OCI-LY7 (cell line): Measurements from ENCODE around the gene DBR1. TPM values are rescaled to one million over a fixed set of nuclear protein-coding genes. Genes with fewer than 3 reads are reported as not detected.

Experiments used
- BruUV-seq: library from RNA; stranded (reverse); fragments of 400-500 nt; replicated peaks from 2 replicates; lab custom pipeline; 2021; lab: Mats Ljungman, UMichigan
- CTCF ChIA-PET: fragments of 300-600 bp; sonication (Branson Sonifier 250); formaldehyde crosslinking; loops from one replicate; lab custom pipeline; 2022; ENCODE audit warnings: antibody characterized with exemption; ENCODE audit not compliant: unreplicated experiment; lab: Charles Lee
- POLR2A ChIA-PET: fragments of 300-600 bp; sonication (Branson Sonifier 250); formaldehyde crosslinking; loops from one replicate; lab custom pipeline; 2022; ENCODE audit warnings: antibody characterized with exemption; lab: Charles Lee
- DNase-seq: peaks from one replicate; pipeline ENCODE4 v3.0.0-alpha.2; 2015; ENCODE audit warnings: low spot score
- H2AFZ ChIP-seq: fragments of 200-600 bp; sonication (generic), shearing (Covaris generic); 2 replicates; pipeline ENCODE4 v1.6.1; 2014; ENCODE audit warnings: mild to moderate bottlenecking, antibody characterized with exemption, low read length, moderate library complexity
- H3K27ac ChIP-seq: fragments of 200-600 bp; sonication (generic); 2 replicates; pipeline ENCODE4 v1.5.1; 2014; ENCODE audit warnings: mixed run types, low read depth, mild to moderate bottlenecking, moderate library complexity, low read length, inconsistent platforms; ENCODE audit not compliant: poor library complexity, severe bottlenecking
- H3K36me3 ChIP-seq: fragments of 200-600 bp; sonication (generic); 2 replicates; pipeline ENCODE4 v1.6.1; 2014; ENCODE audit warnings: mild to moderate bottlenecking, antibody characterized with exemption, low read length, moderate library complexity, mixed read lengths; ENCODE audit not compliant: insufficient read depth
- H3K4me1 ChIP-seq: fragments of 200-600 bp; sonication (generic); 2 replicates; pipeline ENCODE4 v1.5.1; 2014; ENCODE audit warnings: mild to moderate bottlenecking, low read length; ENCODE audit not compliant: insufficient read depth, poor library complexity, severe bottlenecking
- H3K4me2 ChIP-seq: fragments of 200-600 bp; sonication (generic); 2 replicates; pipeline ENCODE4 v1.6.1; 2014; ENCODE audit warnings: mild to moderate bottlenecking, low read length
- H3K4me3 ChIP-seq: fragments of 200-600 bp; sonication (generic); 2 replicates; pipeline ENCODE4 v1.5.1; 2014; ENCODE audit warnings: mild to moderate bottlenecking, low read depth, low read length; ENCODE audit not compliant: poor library complexity, severe bottlenecking
- H3K79me2 ChIP-seq: fragments of 200-600 bp; sonication (generic); 2 replicates; pipeline ENCODE4 v1.6.1; 2016; ENCODE audit warnings: low read depth, mild to moderate bottlenecking, low read length, moderate library complexity, mixed read lengths; ENCODE audit not compliant: insufficient read depth
- H3K9me2 ChIP-seq: fragments of 200-600 bp; sonication (generic); 2 replicates; pipeline ENCODE4 v1.6.1; 2016; ENCODE audit warnings: mild to moderate bottlenecking, low read length, mixed read lengths; ENCODE audit not compliant: insufficient read depth
- H3K9me3 ChIP-seq: fragments of 200-600 bp; sonication (generic); 2 replicates; pipeline ENCODE4 v1.6.1; 2014; ENCODE audit warnings: mild to moderate bottlenecking, mixed run types, low read length, mixed read lengths
- H4K20me1 ChIP-seq: fragments of 200-600 bp; sonication (generic); 2 replicates; pipeline ENCODE4 v1.6.1; 2014; ENCODE audit warnings: mild to moderate bottlenecking, antibody characterized with exemption, low read length, moderate library complexity, mixed read lengths; ENCODE audit not compliant: insufficient read depth
- CTCF ChIP-seq: fragments of 200-600 bp; sonication (generic); conservative IDR thresholded peaks from 2 replicates; pipeline ENCODE4 v1.5.1; 2014; ENCODE audit warnings: mild to moderate bottlenecking, antibody characterized with exemption, low read length, moderate library complexity, mixed read lengths
- EZH2phosphoT487 ChIP-seq: fragments of 200-600 bp; sonication (generic); IDR thresholded peaks from 2 replicates; pipeline ENCODE4 v1.6.1; 2018; ENCODE audit warnings: low read depth, borderline replicate concordance, mild to moderate bottlenecking, mixed run types, antibody characterized with exemption, low read length, moderate library complexity, mixed read lengths
- intact Hi-C: fragments of 100-400 bp; cut with micrococcal nuclease; formaldehyde crosslinking; loops from one replicate; pipeline ENCODE4 v1.10.0; 2022; ENCODE audit not compliant: unreplicated experiment
- total RNA-seq, 2 experiments: library from RNA; depleted of rRNA in 1 of 2; stranded (reverse); fragments of >200 nt in 1 of 2; shearing (Covaris generic) in 1 of 2; gene quantifications; 2 replicates each; pipeline ENCODE4 v1.2.3, GENCODE V29; 2014 to 2022

DBR1 gene
- total RNA-seq, 2 experiments from 2014 or later, result 13.6 to 22.7 TPM

- Histone ChIP-seq H3K27ac (no peak overlapping the region), H3K4me2 (no peak overlapping the region), H3K4me1 (no peaks in the 10 kb centered on the region), H3K4me3 (no peak overlapping the region), H3K79me2 (peaks cover 67% of the 10 kb centered on the region), H4K20me1 (peaks cover 17% of the 10 kb centered on the region), H3K9me2 (no peaks in the 10 kb centered on the region), H3K36me3 (peaks cover 79% of the 10 kb centered on the region), H2AFZ (no peak overlapping the region), H3K9me3 (no peaks in the 10 kb centered on the region)
- ChIA-PET POLR2A (interaction anchor here (1.3 kb wide), 1 partner anchor 26 kb away, joined by 3 read pairs; no protein-coding TSS in a partner anchor), CTCF (no interaction called here)
- DNase-seq, result no peak
- no peak for TF ChIP-seq CTCF
- BruUV-seq, result no TSS peak
- intact Hi-C loops, result no loop called here
Measured at GRCh38 chr3:138210528-138210927, 35.8 kb upstream of the DBR1 start.

DNA sequence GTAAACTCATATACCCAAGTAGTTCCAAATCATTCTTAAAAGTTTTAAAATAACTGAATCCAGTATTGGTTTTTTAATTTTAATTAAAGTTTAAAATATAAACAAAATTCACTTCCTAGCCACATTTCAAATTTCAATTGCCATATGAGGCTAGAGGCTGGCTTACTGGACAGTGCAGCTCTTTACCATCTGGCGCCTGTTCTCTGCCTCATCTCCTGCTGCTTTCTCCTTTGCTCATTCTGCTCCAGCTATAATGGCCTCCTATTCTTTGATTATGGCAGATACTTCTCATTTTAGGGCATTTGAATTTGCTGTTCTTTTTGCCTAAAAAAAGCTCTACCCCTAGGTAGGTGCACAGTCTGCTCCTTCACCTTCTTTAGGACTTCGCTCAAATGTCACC lies 31.5 kb upstream of the DBR1 start:
- BruUV-seq, result no TSS peak
- H3K27ac ChIP-seq, result no peak overlapping the region
- peaks cover 97% of the 10 kb centered on the region for H3K79me2 ChIP-seq
- ChIA-PET CTCF (no interaction called here), POLR2A (no interaction called here)
- TF ChIP-seq CTCF (no peak), EZH2phosphoT487 (no peak)
- H3K4me3 ChIP-seq, result no peak overlapping the region
- intact Hi-C loops, result no loop called here
- H3K36me3 ChIP-seq, result peaks cover 66% of the 10 kb centered on the region
- no peak for DNase-seq
- H3K4me1 ChIP-seq, result no peaks in the 10 kb centered on the region
- H3K9me3 ChIP-seq, result no peaks in the 10 kb centered on the region
- no peak overlapping the region for H3K4me2 ChIP-seq
- no peak overlapping the region for H2AFZ ChIP-seq
- H4K20me1 ChIP-seq, result peaks cover 16% of the 10 kb centered on the region
- no peaks in the 10 kb centered on the region for H3K9me2 ChIP-seq

DNA sequence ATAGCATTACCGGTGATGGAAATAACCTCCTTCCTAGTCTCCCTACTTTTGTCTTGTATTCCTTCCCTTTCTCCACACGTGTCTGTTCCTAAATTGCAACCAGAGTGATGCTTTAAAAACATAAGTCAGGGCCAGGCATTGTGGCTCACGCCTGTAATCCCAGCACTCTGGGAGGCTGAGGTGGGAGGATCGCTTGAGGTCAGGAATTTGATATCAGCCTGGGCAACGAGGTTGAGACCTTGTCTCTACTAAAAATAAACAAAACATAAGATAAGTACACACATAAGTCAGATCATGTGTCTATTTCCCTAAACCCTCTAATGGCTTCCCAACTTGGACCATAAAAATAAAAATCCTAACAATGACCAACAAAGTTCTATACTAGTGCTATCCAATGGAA lies 30.8 kb upstream of the DBR1 start:
- H3K4me1 ChIP-seq, result no peaks in the 10 kb centered on the region
- H3K79me2 ChIP-seq, result peaks cover 97% of the 10 kb centered on the region
- no TSS peak for BruUV-seq
- no peak overlapping the region for H3K27ac ChIP-seq
- TF ChIP-seq EZH2phosphoT487 (no peak), CTCF (no peak)
- ChIA-PET CTCF (no interaction called here), POLR2A (no interaction called here)
- peaks cover 59% of the 10 kb centered on the region for H3K36me3 ChIP-seq
- DNase-seq, result no peak
- intact Hi-C loops, result no loop called here
- no peak overlapping the region for H2AFZ ChIP-seq
- H3K9me2 ChIP-seq, result no peaks in the 10 kb centered on the region
- no peak overlapping the region for H3K4me3 ChIP-seq
- no peaks in the 10 kb centered on the region for H3K9me3 ChIP-seq
- peaks cover 14% of the 10 kb centered on the region for H4K20me1 ChIP-seq
- no peak overlapping the region for H3K4me2 ChIP-seq
